Small intestine (tissue), 7 donors: Measurements from ENCODE around the gene FNTB. TPM values are rescaled to one million over a fixed set of nuclear protein-coding genes. Genes with fewer than 3 reads are reported as not detected.
"Not testable (repeated sequence)": the region's sequence is repeated elsewhere in the genome, so short reads cannot be mapped to it uniquely, and the experiment has no call there.

Experiments
- DNase-seq, 2 donors: peaks; one replicate each; pipeline versions ENCODE4 v3.0.0 to v3.0.0-alpha.2; 2013
- FAIRE-seq: peaks from 2 replicates; lab custom pipeline; 2012; peaks lifted over from hg19 to GRCh38; lab: Jason Lieb, UNC
- H3K27ac ChIP-seq, 3 donors: one replicate each; pipeline ENCODE4 v1.5.1; 2013; ENCODE audit warnings: low read length in 2 of 3, mild to moderate bottlenecking in 2 of 3, control low read depth in 1 of 3, inconsistent platforms in 1 of 3, low read depth in 1 of 3, moderate library complexity in 1 of 3
- H3K27me3 ChIP-seq, 3 donors: one replicate each; pipeline ENCODE4 v1.6.1; 2013; ENCODE audit warnings: low read length in 3 of 3, inconsistent platforms in 1 of 3; ENCODE audit not compliant: control insufficient read depth in 3 of 3, insufficient read depth in 3 of 3
- H3K36me3 ChIP-seq, 3 donors: one replicate each; pipeline ENCODE4 v1.6.1; 2013; ENCODE audit warnings: low read length in 3 of 3, inconsistent platforms in 1 of 3, low read depth in 1 of 3, mild to moderate bottlenecking in 1 of 3, moderate library complexity in 1 of 3; ENCODE audit not compliant: control insufficient read depth in 3 of 3, insufficient read depth in 2 of 3
- H3K4me1 ChIP-seq, 3 donors: one replicate each; pipeline ENCODE4 v1.6.1; 2013; ENCODE audit warnings: low read length in 2 of 3, inconsistent platforms in 1 of 3, low read depth in 1 of 3, mild to moderate bottlenecking in 1 of 3, moderate library complexity in 1 of 3; ENCODE audit not compliant: control insufficient read depth in 3 of 3, insufficient read depth in 2 of 3
- H3K4me3 ChIP-seq, 3 donors: one replicate each; pipeline ENCODE4 v1.5.1; 2013; ENCODE audit warnings: low read length in 3 of 3, control low read depth in 1 of 3, inconsistent platforms in 1 of 3, low read depth in 1 of 3, mild to moderate bottlenecking in 1 of 3, moderate library complexity in 1 of 3
- H3K9me3 ChIP-seq, 2 donors: one replicate each; pipeline ENCODE4 v1.6.1; 2013; ENCODE audit warnings: low read depth in 1 of 2, low read length in 1 of 2; ENCODE audit not compliant: control insufficient read depth in 2 of 2, insufficient read depth in 1 of 2
- WGBS, 3 donors: extraction: QIAGEN DNeasy Blood & Tissue Kit; methylation state at CpG; one replicate each; pipeline ENCODE4 v1.1.7; 2013; 5-methylcytosine and 5-hydroxymethylcytosine counted together
- polyA plus RNA-seq, 4 donors: library from polyadenylated mRNA; stranded (reverse) in 3 of 4; unstranded in 1 of 4; fragments of 200-250 nt in 3 of 4; fragments of 120-200 nt in 1 of 4; gene quantifications; one replicate each; pipeline versions ENCODE4 v1.2.1 to v1.2.3, GENCODE V29; 2013
- donor health status: healthy with polysubstance abuse.
- donor health status: control.
- donor health status: control.
- donor health status: Bipolar disorder and iron deficiency.
- donor health status: healthy.

The FNTB gene
- polyA plus RNA-seq, 4 donors: 6.7 to 25.3 (median 8.7) TPM

GRCh38 chr14:65086686-65087085 lies 100.0 kb downstream of the FNTB start:
- peaks cover 13 to 47% (median 28%) of the 10 kb centered on the region in 3 donors for H3K36me3 ChIP-seq
- FAIRE-seq: not testable (repeated sequence)

GRCh38 chr14:65087835-65088234 lies 101.1 kb downstream of the FNTB start:
- DNase-seq, H3K27me3 ChIP-seq, H3K27ac ChIP-seq, FAIRE-seq, H3K4me3 ChIP-seq: not testable (repeated sequence)
- 92 to 97% (median 96%) methylated on average over 8 of the region's 8 CpGs for WGBS, 3 donors
- Histone ChIP-seq H3K36me3 (peaks cover 20 to 40% (median 26%) of the 10 kb centered on the region in 3 donors), H3K4me1 (peaks cover 0 to 14% (median 0%) of the 10 kb centered on the region in 3 donors), H3K9me3 (peaks cover 0 to 30% of the 10 kb centered on the region in 2 donors)

More at GRCh38 chr14:65086686-65087085, 100.0 kb downstream of the FNTB start:
- not testable (repeated sequence) for H3K4me3 ChIP-seq, DNase-seq, H3K27ac ChIP-seq, H3K27me3 ChIP-seq
- H3K4me1 ChIP-seq: peaks cover 5 to 16% (median 5%) of the 10 kb centered on the region in 3 donors
- 95 to 96% (median 95%) methylated on average over 4 of the region's 4 CpGs for WGBS, 3 donors
- H3K9me3 ChIP-seq: peaks cover 0 to 30% of the 10 kb centered on the region in 2 donors

GRCh38 chr14:65092349-65092748 lies 105.7 kb downstream of the FNTB start:
- H3K4me3 ChIP-seq: no peak overlapping the region
- DNase-seq (peak; percentile 55 to 79), FAIRE-seq (no peak)
- H3K9me3 ChIP-seq: peaks cover 0 to 12% of the 10 kb centered on the region in 2 donors
- peaks cover 12 to 39% (median 38%) of the 10 kb centered on the region in 3 donors for H3K36me3 ChIP-seq
- H3K27ac ChIP-seq: peak overlapping the region in 2 of 3 donors; percentile 57 to 80
- peaks cover 6 to 29% (median 22%) of the 10 kb centered on the region in 3 donors for H3K4me1 ChIP-seq
- WGBS, 3 donors: 23 to 68% (median 45%) methylated on average over 2 of the region's 2 CpGs
- H3K27me3 ChIP-seq: no peaks in the 10 kb centered on the region

- peak overlapping the region in 2 of 3 donors; percentile 26 to 42 for H3K27ac ChIP-seq
- 39 to 54% (median 50%) methylated on average over 3 of the region's 3 CpGs for WGBS, 3 donors
- no peaks in the 10 kb centered on the region for H3K27me3 ChIP-seq
- H3K4me1 ChIP-seq: peaks cover 9 to 35% (median 28%) of the 10 kb centered on the region in 3 donors
- no peaks in the 10 kb centered on the region for H3K9me3 ChIP-seq
- no peak for FAIRE-seq
- peak in 1 of 2 donors; percentile 39 for DNase-seq
- H3K36me3 ChIP-seq: peaks cover 12 to 27% (median 21%) of the 10 kb centered on the region in 3 donors
- H3K4me3 ChIP-seq: no peak overlapping the region
Observed at GRCh38 chr14:65095633-65096205, 109.0 kb downstream of the FNTB start.

- FAIRE-seq: no peak
Observed at GRCh38 chr14:65096323-65097089, 109.8 kb downstream of the FNTB start.

GRCh38 chr14:65098586-65098985 lies 111.9 kb downstream of the FNTB start:
- 0 to 5% (median 4%) methylated on average over 2 of the region's 2 CpGs for WGBS, 3 donors
- Histone ChIP-seq H3K9me3 (no peaks in the 10 kb centered on the region), H3K4me1 (peaks cover 7 to 28% (median 22%) of the 10 kb centered on the region in 3 donors), H3K27me3 (no peaks in the 10 kb centered on the region), H3K27ac (peak overlapping the region in 1 of 3 donors; percentile 52), H3K4me3 (peak overlapping the region in 1 of 3 donors; percentile 4), H3K36me3 (peaks cover 0 to 17% (median 7%) of the 10 kb centered on the region in 3 donors)
- FAIRE-seq: peak; percentile 81
- DNase-seq: peak; percentile 50 to 74

More at GRCh38 chr14:65096323-65097089, 109.8 kb downstream of the FNTB start:
- DNase-seq: no peak
- H3K27me3 ChIP-seq: no peaks in the 10 kb centered on the region
- no peak overlapping the region for H3K4me3 ChIP-seq
- no peaks in the 10 kb centered on the region for H3K9me3 ChIP-seq
- WGBS, 3 donors: 66 to 85% (median 84%) methylated on average over 6 of the region's 6 CpGs
- H3K27ac ChIP-seq: peak overlapping the region; percentile 32 to 66 (median 42)
- H3K36me3 ChIP-seq: peaks cover 8 to 22% (median 16%) of the 10 kb centered on the region in 3 donors
- peaks cover 9 to 34% (median 28%) of the 10 kb centered on the region in 3 donors for H3K4me1 ChIP-seq

GRCh38 chr14:65100922-65101541 lies 114.3 kb downstream of the FNTB start:
- FAIRE-seq (no peak), DNase-seq (peak in 1 of 2 donors; percentile 44)
- Histone ChIP-seq H3K27me3 (no peaks in the 10 kb centered on the region), H3K27ac (peak overlapping the region; percentile 14 to 97 (median 43)), H3K4me1 (peaks cover 9 to 18% (median 15%) of the 10 kb centered on the region in 3 donors), H3K4me3 (peak overlapping the region; percentile 92 to 99 (median 94)), H3K36me3 (peaks cover 0 to 5% (median 2%) of the 10 kb centered on the region in 3 donors), H3K9me3 (no peaks in the 10 kb centered on the region)
- WGBS, 3 donors: 11 to 13% (median 12%) methylated on average over 6 of the region's 6 CpGs
